OCI-LY3 (cell line): ENCODE results near the gene ASIC1.

ENCODE experiments used
- CTCF ChIP-seq: fragments of 200-600, 300-600 bp; sonication (generic); IDR thresholded peaks from 2 replicates; pipeline ENCODE4 v1.5.1; 2014; ENCODE audit warnings: antibody characterized with exemption, low read length, low read depth
- EZH2phosphoT487 ChIP-seq: fragments of 200-600 bp; shearing (Covaris generic); IDR thresholded peaks from 2 replicates; pipeline ENCODE4 v1.6.1; 2018; ENCODE audit warnings: antibody characterized with exemption, mixed run types, low read depth

- TF ChIP-seq CTCF, result no peak
- no peak for TF ChIP-seq EZH2phosphoT487
These were observed 71.9 kb downstream of the ASIC1 start for GRCh38 chr12:50129290-50129689.
